IMR-90 (cell line): ENCODE measurements around the gene TMEM141. TPM values are rescaled to one million over a fixed set of nuclear protein-coding genes. Genes with fewer than 3 reads are reported as not detected.

Source experiments
- ATAC-seq: fragments of 200-7000 bp; cut with Tn5 transposase; 2 replicates; pipeline ENCODE4 v1.9.1; 2020; ENCODE audit warnings: low read depth, mild to moderate bottlenecking, moderate library complexity
- BruUV-seq: library from RNA; stranded (reverse); fragments of 400-500 nt; replicated peaks from 2 replicates; lab custom pipeline; 2021; lab: Mats Ljungman, UMichigan
- CTCF ChIA-PET: fragments of 300-600 bp; formaldehyde crosslinking; extraction: SDS; loops from one replicate; lab custom pipeline; 2021; ENCODE audit warnings: antibody characterized with exemption; lab: Yijun Ruan, JAX
- POLR2A ChIA-PET: fragments of 300-600 bp; sonication (Branson Sonifier 250); formaldehyde crosslinking; loops from one replicate; lab custom pipeline; 2022; ENCODE audit warnings: antibody characterized with exemption; ENCODE audit not compliant: unreplicated experiment; lab: Charles Lee
- DNase-seq: peaks from one replicate; pipeline ENCODE4 v3.0.0; 2013
- H2AFZ ChIP-seq: replicated peaks from 2 replicates; pipeline ENCODE3; 2013; ENCODE audit warnings: low read length, mild to moderate bottlenecking; ENCODE audit not compliant: poor library complexity
- H2AK5ac ChIP-seq: 2 replicates; pipeline ENCODE4 v1.6.1; 2013; ENCODE audit warnings: low read depth, low read length, inconsistent platforms
- H2AK9ac ChIP-seq: replicated peaks from 2 replicates; pipeline ENCODE3; 2013; ENCODE audit warnings: mild to moderate bottlenecking, low read depth, low read length, moderate library complexity; ENCODE audit not compliant: poor library complexity
- H2BK120ac ChIP-seq: 2 replicates; pipeline ENCODE4 v1.6.1; 2013; ENCODE audit warnings: low read depth, low read length, inconsistent platforms
- H2BK15ac ChIP-seq: 3 replicates; pipeline ENCODE4 v1.6.1; 2013; ENCODE audit warnings: low read depth, low read length, inconsistent platforms
- H2BK20ac ChIP-seq: 2 replicates; pipeline ENCODE4 v1.6.1; 2013; ENCODE audit warnings: low read depth, mild to moderate bottlenecking, inconsistent platforms, low read length, moderate library complexity
- H2BK5ac ChIP-seq: 2 replicates; pipeline ENCODE4 v1.6.1; 2013; ENCODE audit warnings: mild to moderate bottlenecking, low read depth, low read length, inconsistent platforms; ENCODE audit not compliant: poor library complexity, severe bottlenecking
- H3K14ac ChIP-seq: replicated peaks from 2 replicates; pipeline ENCODE4 v1.6.1; 2013; ENCODE audit warnings: low read depth, low read length, inconsistent platforms
- H3K18ac ChIP-seq: 2 replicates; pipeline ENCODE4 v1.6.1; 2013; ENCODE audit warnings: low read depth, low read length, control low read depth
- H3K23ac ChIP-seq: 2 replicates; pipeline ENCODE4 v1.6.1; 2013; ENCODE audit warnings: low read depth, low read length, inconsistent platforms
- H3K27ac ChIP-seq: 2 replicates; pipeline ENCODE4 v1.5.1; 2013; ENCODE audit warnings: mild to moderate bottlenecking, control low read depth, low read length; ENCODE audit not compliant: insufficient read depth
- H3K27me3 ChIP-seq: 2 replicates; pipeline ENCODE4 v1.6.1; 2013; ENCODE audit warnings: low read length; ENCODE audit not compliant: control insufficient read depth, insufficient read depth
- H3K36me3 ChIP-seq: 2 replicates; pipeline ENCODE4 v1.6.1; 2013; ENCODE audit warnings: low read length, mixed read lengths; ENCODE audit not compliant: control insufficient read depth, insufficient read depth
- H3K4ac ChIP-seq: 2 replicates; pipeline ENCODE4 v1.6.1; 2013; ENCODE audit warnings: low read depth, low read length, inconsistent platforms
- H3K4me1 ChIP-seq: 2 replicates; pipeline ENCODE4 v1.6.1; 2013; ENCODE audit warnings: low read length, mixed read lengths; ENCODE audit not compliant: control insufficient read depth, insufficient read depth
- H3K4me2 ChIP-seq: 2 replicates; pipeline ENCODE4 v1.6.1; 2013; ENCODE audit warnings: low read depth, mild to moderate bottlenecking, control low read depth, low read length, moderate library complexity
- H3K4me3 ChIP-seq: 2 replicates; pipeline ENCODE4 v1.5.1; 2013; ENCODE audit warnings: low read depth, mild to moderate bottlenecking, control low read depth, low read length, moderate library complexity; ENCODE audit not compliant: insufficient read depth
- H3K56ac ChIP-seq: 2 replicates; pipeline ENCODE4 v1.6.1; 2013; ENCODE audit warnings: low read length, inconsistent platforms; ENCODE audit not compliant: insufficient read depth; ENCODE audit errors: extremely low read depth
- H3K79me1 ChIP-seq, 2 experiments: 2 replicates each; pipeline ENCODE4 v1.6.1; 2013; ENCODE audit warnings: low read length in 2 of 2, inconsistent platforms in 1 of 2, low read depth in 1 of 2
- H3K9ac ChIP-seq: 2 replicates; pipeline ENCODE4 v1.6.1; 2013; ENCODE audit warnings: low read depth, low read length, control low read depth
- H3K9me1 ChIP-seq: 2 replicates; pipeline ENCODE4 v1.6.1; 2013; ENCODE audit warnings: low read length, inconsistent platforms; ENCODE audit not compliant: insufficient read depth
- H3K9me3 ChIP-seq: 2 replicates; pipeline ENCODE4 v1.6.1; 2013; ENCODE audit warnings: low read length; ENCODE audit not compliant: control insufficient read depth, insufficient read depth
- H4K20me1 ChIP-seq: 2 replicates; pipeline ENCODE4 v1.6.1; 2013; ENCODE audit warnings: low read length, inconsistent platforms; ENCODE audit not compliant: insufficient read depth
- H4K5ac ChIP-seq: 2 replicates; pipeline ENCODE4 v1.6.1; 2013; ENCODE audit warnings: mild to moderate bottlenecking, low read depth, low read length, control low read depth
- H4K8ac ChIP-seq, 2 experiments: 2 replicates each; pipeline ENCODE4 v1.6.1; 2013; ENCODE audit warnings: low read depth in 2 of 2, low read length in 2 of 2, control low read depth in 1 of 2, inconsistent platforms in 1 of 2
- H4K91ac ChIP-seq: 2 replicates; pipeline ENCODE4 v1.6.1; 2013; ENCODE audit warnings: low read depth, low read length, inconsistent platforms; ENCODE audit not compliant: insufficient read depth
- BHLHE40 ChIP-seq: fragments of 150-350 bp; IDR thresholded peaks from 2 replicates; pipeline ENCODE4 v1.6.1; 2016; ENCODE audit warnings: mild to moderate bottlenecking, low read depth, low read length
- CEBPB ChIP-seq: IDR thresholded peaks from 2 replicates; pipeline ENCODE4 v1.6.1; 2012; ENCODE audit warnings: low read depth, low read length, improper control_type of control experiment
- POLR2A ChIP-seq: IDR thresholded peaks from 2 replicates; pipeline ENCODE4 v1.6.1; 2012; ENCODE audit warnings: mild to moderate bottlenecking, low read depth, low read length
- RCOR1 ChIP-seq: IDR thresholded peaks from 2 replicates; pipeline ENCODE4 v1.6.1; 2012; ENCODE audit warnings: mild to moderate bottlenecking, low read length, improper control_type of control experiment; ENCODE audit not compliant: insufficient replicate concordance
- RFX5 ChIP-seq: IDR thresholded peaks from 2 replicates; pipeline ENCODE4 v1.8.0; 2012; ENCODE audit warnings: low read depth, mild to moderate bottlenecking, low read length, moderate library complexity
- SMC3 ChIP-seq: fragments of 150-350 bp; IDR thresholded peaks from 2 replicates; pipeline ENCODE4 v1.6.1; 2016; ENCODE audit warnings: low read depth, mild to moderate bottlenecking, antibody characterized with exemption, low read length, moderate library complexity
- WGBS, 2 experiments: methylation state at CpG; one replicate each; pipeline versions ENCODE4 v1.1.5 to v1.1.7; 2013; ENCODE audit warnings: missing lambda C conversion rate in 2 of 2; ENCODE audit not compliant: insufficient read length in 1 of 2; ENCODE audit errors: extremely low coverage in 2 of 2; 5-methylcytosine and 5-hydroxymethylcytosine counted together
- dilution Hi-C: fragments of 300-500 bp; cut with HindIII; formaldehyde crosslinking; loops from one replicate; pipeline ENCODE4 v1.14.3; 2018; ENCODE audit warnings: low sequenced_read_pairs; ENCODE audit not compliant: unreplicated experiment
- in situ Hi-C: fragments of 300-500 bp; cut with MboI; formaldehyde crosslinking; loops from 3 replicates; pipeline ENCODE4 v1.14.3; 2019; ENCODE audit warnings: low sequenced_read_pairs, inconsistent platforms, mixed read lengths
- intact Hi-C: fragments of 100-400 bp; cut with micrococcal nuclease; formaldehyde crosslinking; loops from 2 replicates; pipeline ENCODE4 v1.10.0; 2022
- polyA plus RNA-seq, 3 experiments: library from polyadenylated mRNA; depleted of rRNA; stranded (reverse); fragments of >200 nt; gene quantifications; 2 replicates each; pipeline ENCODE4 v1.2.3, GENCODE V29; 2012; ENCODE audit warnings: low replicate concordance in 1 of 3
- total RNA-seq: library from RNA; depleted of rRNA; stranded (reverse); fragments of >200 nt; gene quantifications from 2 replicates; pipeline ENCODE4 v1.2.3, GENCODE V29; 2012
- TF ChIP-seq, protein P1 (sequence below): conservative IDR thresholded peaks from 2 replicates; pipeline ENCODE4 v1.5.1; 2012; ENCODE audit warnings: mild to moderate bottlenecking, low read depth, low read length, improper control_type of control experiment
- TF ChIP-seq, protein P2 (sequence below): fragments of 150-350 bp; IDR thresholded peaks from 2 replicates; pipeline ENCODE4 v1.6.1; 2016; ENCODE audit warnings: low read depth, mild to moderate bottlenecking, low read length, moderate library complexity, borderline replicate concordance

The TMEM141 gene
- total and polyA plus RNA-seq, 2 of the 4 experiments (the other 2 are of a cell fraction), result 39.1 to 77.8 TPM

DNA sequence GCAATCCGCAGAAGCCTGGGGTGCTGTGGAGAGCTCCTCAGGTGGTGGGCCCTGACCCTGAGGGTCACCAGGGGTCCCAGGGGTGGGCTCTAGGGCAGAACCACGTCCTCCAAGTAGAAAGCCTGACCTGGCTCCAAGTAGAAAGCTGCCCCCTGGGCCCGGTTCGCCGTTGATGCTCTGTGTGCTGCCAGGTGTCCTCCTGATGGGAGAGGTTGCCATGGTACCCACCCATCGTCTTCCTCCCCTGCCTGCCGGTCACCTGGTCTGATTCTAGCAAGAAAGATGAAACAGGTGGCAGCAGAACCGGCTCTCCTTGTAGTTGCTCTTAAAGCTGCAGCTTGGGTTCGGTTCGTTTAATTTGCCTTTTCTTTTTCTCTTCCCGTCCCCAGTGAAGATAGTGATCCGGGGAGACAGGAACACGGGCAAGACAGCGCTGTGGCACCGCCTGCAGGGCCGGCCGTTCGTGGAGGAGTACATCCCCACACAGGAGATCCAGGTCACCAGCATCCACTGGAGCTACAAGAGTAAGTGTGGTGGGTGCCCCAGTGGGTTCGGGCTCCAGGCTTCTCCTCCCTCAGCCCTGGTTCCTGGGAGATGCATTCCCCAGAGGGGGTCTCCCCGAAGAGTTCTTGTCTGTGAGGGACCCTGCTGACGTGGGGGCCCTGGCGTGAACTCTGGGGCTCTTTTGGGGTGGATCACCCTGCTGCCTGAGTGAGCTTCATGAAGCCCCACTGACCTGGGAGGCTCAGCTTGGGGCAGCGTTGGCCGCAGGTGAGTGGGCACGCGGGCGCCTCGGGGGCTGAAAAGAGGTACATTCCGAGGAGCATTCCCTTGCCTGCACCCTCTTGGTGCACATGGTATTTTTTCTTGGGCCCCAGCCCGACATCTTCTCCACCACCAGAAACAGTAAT is 32.2 kb downstream of the TMEM141 start:
- Histone ChIP-seq H3K14ac (no peak overlapping the region), H3K4me3 (no peak overlapping the region), H3K23ac (no peak overlapping the region), H3K4me2 (no peak overlapping the region), H4K20me1 (peaks cover 16% of the 10 kb centered on the region), H3K56ac (no peak overlapping the region), H4K5ac (no peak overlapping the region), H3K9me1 (no peaks in the 10 kb centered on the region), H2BK15ac (no peak overlapping the region), H3K36me3 (peaks cover 29% of the 10 kb centered on the region), H2AK5ac (no peak overlapping the region), H3K79me1 (peaks cover 11 to 20% of the 10 kb centered on the region in 2 experiments), H3K9ac (no peak overlapping the region), H3K4ac (no peak overlapping the region), H3K9me3 (no peaks in the 10 kb centered on the region), H3K4me1 (peaks cover 3% of the 10 kb centered on the region; the same call in 1 of the 2 replicates), H3K18ac (no peak overlapping the region), H2BK5ac (no peak overlapping the region), H2AFZ (no peak overlapping the region), H2BK20ac (no peak overlapping the region), H4K8ac (no peak overlapping the region), H2AK9ac (no peak overlapping the region), H4K91ac (no peak overlapping the region), H3K27ac (no peak overlapping the region), H2BK120ac (no peak overlapping the region), H3K27me3 (no peaks in the 10 kb centered on the region)
- TF ChIP-seq, protein P1, sequence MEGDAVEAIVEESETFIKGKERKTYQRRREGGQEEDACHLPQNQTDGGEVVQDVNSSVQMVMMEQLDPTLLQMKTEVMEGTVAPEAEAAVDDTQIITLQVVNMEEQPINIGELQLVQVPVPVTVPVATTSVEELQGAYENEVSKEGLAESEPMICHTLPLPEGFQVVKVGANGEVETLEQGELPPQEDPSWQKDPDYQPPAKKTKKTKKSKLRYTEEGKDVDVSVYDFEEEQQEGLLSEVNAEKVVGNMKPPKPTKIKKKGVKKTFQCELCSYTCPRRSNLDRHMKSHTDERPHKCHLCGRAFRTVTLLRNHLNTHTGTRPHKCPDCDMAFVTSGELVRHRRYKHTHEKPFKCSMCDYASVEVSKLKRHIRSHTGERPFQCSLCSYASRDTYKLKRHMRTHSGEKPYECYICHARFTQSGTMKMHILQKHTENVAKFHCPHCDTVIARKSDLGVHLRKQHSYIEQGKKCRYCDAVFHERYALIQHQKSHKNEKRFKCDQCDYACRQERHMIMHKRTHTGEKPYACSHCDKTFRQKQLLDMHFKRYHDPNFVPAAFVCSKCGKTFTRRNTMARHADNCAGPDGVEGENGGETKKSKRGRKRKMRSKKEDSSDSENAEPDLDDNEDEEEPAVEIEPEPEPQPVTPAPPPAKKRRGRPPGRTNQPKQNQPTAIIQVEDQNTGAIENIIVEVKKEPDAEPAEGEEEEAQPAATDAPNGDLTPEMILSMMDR, result no peak
- TF ChIP-seq RFX5 (no peak), RCOR1 (no peak), CEBPB (no peak), BHLHE40 (no peak), SMC3 (no peak), POLR2A (no peak)
- TF ChIP-seq, protein P2, sequence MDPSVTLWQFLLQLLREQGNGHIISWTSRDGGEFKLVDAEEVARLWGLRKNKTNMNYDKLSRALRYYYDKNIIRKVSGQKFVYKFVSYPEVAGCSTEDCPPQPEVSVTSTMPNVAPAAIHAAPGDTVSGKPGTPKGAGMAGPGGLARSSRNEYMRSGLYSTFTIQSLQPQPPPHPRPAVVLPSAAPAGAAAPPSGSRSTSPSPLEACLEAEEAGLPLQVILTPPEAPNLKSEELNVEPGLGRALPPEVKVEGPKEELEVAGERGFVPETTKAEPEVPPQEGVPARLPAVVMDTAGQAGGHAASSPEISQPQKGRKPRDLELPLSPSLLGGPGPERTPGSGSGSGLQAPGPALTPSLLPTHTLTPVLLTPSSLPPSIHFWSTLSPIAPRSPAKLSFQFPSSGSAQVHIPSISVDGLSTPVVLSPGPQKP, result no peak
- no TSS peak for BruUV-seq
- dilution Hi-C loops (no loop called here), in situ Hi-C loops (no loop called here), intact Hi-C loops (no loop called here)
- ATAC-seq, result no peak
- CTCF ChIA-PET, result no interaction called here
- 94% methylated on average over 7 of the region's 30 CpGs; no CpG with 5 or more reads in 1 of the 2 experiments for WGBS, 2 experiments
- POLR2A ChIA-PET, result interaction anchor here (0.5 kb wide), 1 partner anchor 328 kb away, joined by 5 read pairs; no protein-coding TSS in a partner anchor
- DNase-seq, result no peak
